GM23248 (cell line): Measurements from ENCODE around the gene EPHA7.

Experiments
- EZH2 ChIP-seq: fragments of 200-600 bp; sonication (generic); IDR thresholded peaks from 2 replicates; pipeline ENCODE4 v1.6.1; 2018; ENCODE audit warnings: antibody characterized with exemption, mild to moderate bottlenecking; ENCODE audit not compliant: insufficient read depth, poor library complexity, severe bottlenecking
- EZH2phosphoT487 ChIP-seq: fragments of 200-600 bp; sonication (generic); IDR thresholded peaks from 2 replicates; pipeline ENCODE4 v1.6.1; 2018; ENCODE audit warnings: antibody characterized with exemption, moderate library complexity, mild to moderate bottlenecking, low read depth; ENCODE audit not compliant: insufficient read depth

DNA sequence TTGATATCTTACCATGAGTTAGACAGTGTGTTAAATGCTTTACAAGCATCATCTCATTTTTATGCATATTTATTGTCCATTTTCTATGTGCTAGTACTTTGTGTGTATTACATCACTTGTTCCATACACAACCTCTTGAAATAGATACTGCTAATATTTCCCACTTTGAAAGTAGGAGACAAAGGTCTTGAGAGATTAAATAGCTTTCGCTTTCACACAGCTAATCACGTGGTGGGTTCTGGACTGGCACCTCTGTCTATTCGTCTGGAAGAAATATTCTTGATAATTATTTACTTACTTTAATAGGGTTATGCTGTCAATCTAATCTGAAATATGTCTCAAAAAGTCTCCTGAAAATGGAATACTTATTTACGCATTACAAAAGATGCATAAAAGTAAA lies 30.2 kb downstream of the EPHA7 start:
- TF ChIP-seq EZH2 (no peak), EZH2phosphoT487 (no peak)
